ENCODE results near the gene DPF3.
"Not testable (repeated sequence)": the region's sequence is repeated elsewhere in the genome, so short reads cannot be mapped to it uniquely, and the experiment has no call there.

DPF3 gene

DNA sequence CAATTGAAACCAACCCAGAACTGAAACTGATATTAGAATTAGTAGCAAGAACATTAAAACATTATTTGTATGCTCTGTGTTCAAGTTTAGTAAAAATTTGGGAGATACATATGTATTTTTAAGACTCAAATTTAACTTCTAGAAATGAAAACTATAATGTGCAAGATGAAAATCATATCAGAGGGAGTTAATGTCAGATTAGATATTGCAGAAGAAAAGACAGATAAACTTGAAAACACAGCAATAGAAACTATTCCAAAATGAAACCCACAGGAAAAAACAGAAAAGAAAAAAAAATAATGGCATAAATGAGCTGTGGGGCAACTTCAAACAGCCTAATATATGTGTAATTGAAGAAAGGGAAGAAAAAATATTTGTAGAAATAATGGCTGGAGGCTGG lies 134.9 kb downstream of the DPF3 start:
- no peak for DNase-seq

DNA sequence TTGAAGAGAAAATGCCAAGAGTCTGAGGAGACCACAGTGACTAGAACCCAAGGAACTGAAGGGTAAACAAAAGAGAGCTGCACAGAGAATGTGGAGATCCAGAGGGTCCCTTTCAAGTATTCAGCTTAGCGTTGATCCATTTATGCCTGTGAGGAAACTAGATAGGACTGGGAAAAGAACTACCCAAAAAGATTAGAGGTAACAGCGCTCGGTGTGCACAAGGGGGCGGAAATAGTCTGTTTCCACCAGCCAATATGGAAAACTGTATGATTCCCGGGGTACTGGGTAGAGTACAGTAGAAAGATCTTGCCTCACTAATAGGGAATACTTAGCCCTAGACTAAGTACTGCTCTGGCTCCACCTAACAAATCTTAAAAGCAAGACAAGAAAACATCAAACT lies 135.5 kb downstream of the DPF3 start:
- DNase-seq = no peak

- no peak for DNase-seq
These were observed 136.9 kb downstream of the DPF3 start for GRCh38 chr14:72756967-72757366.

GRCh38 chr14:72755766-72756165 lies 138.1 kb downstream of the DPF3 start:
- no peak for DNase-seq

GRCh38 chr14:72754949-72755348 lies 139.0 kb downstream of the DPF3 start:
- no peak for DNase-seq

GRCh38 chr14:72753879-72754400 lies 140.0 kb downstream of the DPF3 start:
- DNase-seq = no peak

- no peak for DNase-seq
These were observed 140.7 kb downstream of the DPF3 start for GRCh38 chr14:72753044-72753710.

- DNase-seq = no peak
These were observed 141.9 kb downstream of the DPF3 start for GRCh38 chr14:72752034-72752412.

DNA sequence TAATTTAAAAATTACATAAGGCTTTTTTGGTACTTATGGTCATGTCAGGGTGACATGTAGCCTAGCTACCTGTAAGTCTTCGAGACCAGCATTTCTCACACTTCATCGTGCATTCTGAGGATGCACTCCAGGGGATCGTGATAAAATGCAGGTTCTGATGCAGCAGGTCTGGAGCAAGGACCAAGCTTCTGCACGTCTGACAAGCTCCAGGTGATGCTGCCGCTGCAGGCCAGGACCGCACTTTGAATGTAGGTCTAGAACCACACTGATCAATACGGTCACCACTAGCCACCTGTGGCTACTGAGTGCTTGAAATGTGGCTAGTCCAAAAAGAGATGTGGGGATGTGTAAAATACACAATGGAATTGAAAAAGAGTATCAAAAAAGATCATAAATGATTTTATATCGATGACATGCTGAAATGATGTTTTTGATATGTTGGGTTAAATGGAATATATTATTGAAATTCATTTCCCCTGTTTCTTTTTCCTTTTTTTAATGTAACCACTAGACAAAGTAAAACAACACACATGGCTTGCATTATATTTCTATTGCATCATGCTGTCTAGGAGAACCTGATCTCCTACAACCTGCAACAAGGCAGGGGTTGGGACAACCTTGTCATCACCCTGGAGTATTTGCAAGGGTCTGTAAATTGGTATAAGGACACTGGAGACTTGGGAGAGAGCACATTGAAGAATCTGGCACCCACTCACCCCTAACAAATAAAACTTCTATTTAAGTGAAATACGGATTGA lies 142.4 kb downstream of the DPF3 start:
- no peak for DNase-seq

DNA sequence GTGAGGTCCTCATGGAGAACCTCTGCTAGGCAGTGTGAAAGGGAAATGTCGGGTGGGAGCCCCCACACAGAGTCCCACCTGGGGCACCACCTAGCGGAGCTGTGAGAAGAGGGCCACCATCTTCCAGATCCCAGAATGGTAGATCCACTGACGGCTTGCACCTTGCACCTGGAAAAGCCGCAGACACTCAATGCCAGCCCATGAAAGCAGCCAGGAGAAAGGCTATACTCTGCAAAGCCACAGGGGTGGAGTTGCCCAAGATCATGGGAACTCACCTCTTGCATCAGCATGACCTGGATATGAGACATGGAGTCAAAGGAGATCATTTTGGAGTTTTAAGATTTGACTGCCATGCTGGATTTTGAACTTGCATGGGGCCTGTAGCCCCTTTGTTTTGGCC lies 145.0 kb downstream of the DPF3 start:
- not testable (repeated sequence) for DNase-seq

- DNase-seq = no peak
These were observed 146.2 kb downstream of the DPF3 start for GRCh38 chr14:72747652-72748051.

- peak; percentile 82 for DNase-seq
These were observed 147.6 kb downstream of the DPF3 start for GRCh38 chr14:72745991-72746980.

- DNase-seq = no peak
These were observed 148.4 kb downstream of the DPF3 start for GRCh38 chr14:72745546-72745945.

DNA sequence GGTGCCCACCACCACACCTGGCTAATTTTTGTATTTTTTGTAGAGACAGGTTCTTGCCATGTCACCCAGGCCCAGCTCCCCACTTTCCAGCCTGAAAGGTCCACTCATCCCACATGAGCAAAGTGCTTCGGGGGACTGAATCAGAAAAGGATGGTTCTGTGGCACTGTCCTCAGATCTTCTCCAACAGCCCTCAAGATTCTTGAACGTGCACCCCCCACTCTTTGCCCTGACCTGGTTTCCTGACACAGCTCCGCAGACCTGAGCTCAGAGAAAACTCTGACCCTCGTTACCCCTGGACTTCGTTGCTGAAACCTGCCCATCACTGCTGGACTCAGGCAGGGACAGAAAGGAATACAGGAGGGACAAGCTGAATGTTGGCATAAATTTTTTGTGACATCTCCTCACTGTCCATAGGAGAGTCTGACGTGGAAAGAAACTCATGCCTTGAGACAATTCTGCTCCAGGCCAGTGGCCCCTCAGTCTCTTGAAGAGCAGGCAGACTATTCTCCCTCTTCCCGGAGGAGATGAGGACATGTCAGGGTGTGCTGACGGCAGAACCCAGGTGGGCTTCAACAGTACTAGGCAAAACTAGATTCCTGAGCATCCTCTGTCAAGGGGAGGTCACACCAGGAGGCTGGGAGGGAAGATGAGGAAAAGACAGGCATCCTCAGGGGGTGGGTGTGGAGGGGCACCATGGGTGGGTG lies 149.3 kb downstream of the DPF3 start:
- no peak for DNase-seq

- DNase-seq = peak; percentile 51
These were observed 150.3 kb downstream of the DPF3 start for GRCh38 chr14:72743626-72744025.

GRCh38 chr14:72742838-72743195 lies 151.1 kb downstream of the DPF3 start:
- DNase-seq = no peak

DNA sequence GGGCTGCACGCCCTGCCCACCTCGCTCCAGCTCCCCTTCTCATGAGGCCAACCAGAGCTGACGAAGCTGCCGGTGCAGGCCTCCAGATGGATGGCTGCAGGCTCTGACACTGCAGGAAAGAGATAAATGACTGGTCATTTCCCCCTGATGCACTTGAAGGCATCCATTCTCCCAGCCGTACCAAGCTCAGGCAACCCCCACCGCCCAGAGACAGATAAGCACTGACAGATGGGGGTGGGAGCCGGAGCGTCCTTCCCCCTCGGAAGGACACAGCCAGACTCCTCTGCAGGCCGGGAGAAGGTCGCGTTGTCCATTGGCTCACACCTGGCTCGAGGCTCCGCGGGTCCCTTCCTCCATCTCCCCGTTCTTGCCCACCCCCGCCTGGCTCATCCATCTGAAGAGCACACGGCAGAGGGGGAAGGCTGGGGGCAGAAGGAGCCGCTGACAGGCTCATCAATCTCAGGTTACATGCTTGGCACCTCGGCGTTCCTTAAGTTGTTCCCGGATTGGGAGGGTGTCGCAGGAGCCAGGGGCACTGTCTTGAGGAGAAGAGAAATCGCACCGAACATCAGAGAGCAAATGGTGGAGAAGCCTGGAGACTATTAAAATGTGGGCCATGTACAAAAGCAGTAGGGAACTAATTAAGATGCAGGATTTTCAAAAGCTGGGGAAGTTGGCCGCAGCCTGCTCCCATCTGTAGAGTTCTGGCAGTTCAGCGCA lies 151.6 kb downstream of the DPF3 start:
- no peak for DNase-seq

DNA sequence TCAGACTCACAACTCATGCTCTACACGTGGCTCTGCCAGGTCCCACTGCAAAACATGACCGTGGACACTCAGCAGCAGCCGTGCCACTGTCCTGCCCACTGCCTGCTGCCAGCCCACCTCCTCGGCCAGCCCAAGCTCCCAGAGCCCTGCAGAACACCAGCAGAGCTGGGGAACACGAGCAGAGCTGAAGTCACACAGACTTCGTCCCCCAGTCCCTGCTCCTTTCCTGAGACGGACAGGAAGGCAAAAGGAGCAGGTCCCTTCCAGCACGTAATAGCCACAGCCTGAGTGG lies 152.1 kb downstream of the DPF3 start:
- no peak for DNase-seq

DNA sequence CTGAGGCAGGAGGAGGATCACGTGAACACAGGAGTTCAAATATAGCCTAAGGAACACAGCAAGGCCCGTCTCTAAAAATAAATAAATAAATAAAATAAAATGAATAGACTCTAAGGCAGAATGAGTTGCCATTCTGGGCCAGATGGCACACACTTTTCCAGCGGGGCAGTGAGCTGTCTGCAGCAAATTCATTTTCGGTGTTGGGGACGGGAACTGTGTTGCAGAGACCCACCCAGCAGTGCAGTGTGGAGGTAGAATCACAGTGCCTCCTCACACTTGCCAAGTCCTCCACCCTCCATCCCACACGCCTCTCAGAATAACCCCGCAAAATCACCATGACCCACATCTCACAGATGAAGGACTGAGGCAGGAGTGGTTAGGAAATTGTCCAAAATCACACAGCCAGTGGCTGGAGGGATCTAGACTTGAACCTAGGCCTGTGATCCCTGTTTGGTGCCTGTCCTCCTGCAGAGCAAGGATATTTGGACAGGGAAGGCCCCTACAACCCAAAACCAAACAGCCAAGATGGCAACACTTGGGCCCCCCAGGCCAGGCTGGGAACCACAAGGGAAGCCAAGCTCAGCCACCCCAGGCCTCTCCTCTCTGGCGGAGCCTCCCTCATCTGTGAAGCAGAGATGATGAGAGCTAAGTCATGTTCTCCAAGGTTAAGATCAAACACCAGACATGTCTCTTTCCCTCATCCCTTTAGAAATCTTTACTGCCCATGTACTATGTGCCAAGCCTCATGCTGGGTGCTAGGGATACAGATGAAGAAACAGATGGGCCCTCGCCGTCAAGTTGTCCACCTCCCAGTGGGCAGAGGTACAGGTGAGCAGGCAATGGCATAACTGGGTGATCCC lies 152.7 kb downstream of the DPF3 start:
- peak; percentile 22 for DNase-seq

DNA sequence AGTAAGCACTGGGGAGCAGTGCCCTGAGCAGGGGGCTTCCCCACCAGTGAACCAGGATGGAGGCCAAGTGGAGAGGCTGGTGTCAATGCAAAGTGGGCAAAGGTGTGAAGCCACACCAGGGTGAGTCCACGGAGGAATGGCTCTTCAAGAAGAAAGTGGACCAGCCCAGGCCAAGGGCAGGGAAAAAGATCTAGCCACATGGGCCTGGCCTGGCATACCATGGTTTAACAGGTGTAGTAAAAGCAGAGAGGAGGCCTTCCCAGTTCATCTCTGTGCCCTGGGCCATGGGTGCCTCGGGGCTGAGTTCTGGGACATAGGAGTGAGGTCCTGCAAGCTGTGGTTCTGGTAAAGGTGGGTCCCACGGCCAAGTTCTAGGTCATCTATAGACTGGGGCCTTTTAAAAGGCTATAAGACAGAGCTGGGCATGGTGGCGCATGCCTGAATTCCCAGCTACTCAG lies 153.4 kb downstream of the DPF3 start:
- DNase-seq = no peak
